Natural killer cell (primary cell): ENCODE measurements around the gene SPATA33. TPM values are rescaled to one million over a fixed set of nuclear protein-coding genes. Genes with fewer than 3 reads are reported as not detected.
A peak's percentile ranks its signal among the peaks of the same experiment; 100 is the strongest.

ENCODE experiments used
- ATAC-seq, 3 donors: fragments of 150-1000 bp in 2 of 3; fragments of 200-7000 bp in 1 of 3; cut with Tn5 transposase; 1 replicate in 1 of 3; 2 replicates in 2 of 3; pipeline ENCODE4 v1.10.0; 2021; ENCODE audit warnings: mild to moderate bottlenecking in 2 of 3, moderate library complexity in 2 of 3
- DNase-seq, 2 donors: peaks; one replicate each; pipeline versions ENCODE4 v3.0.0 to v3.0.0-alpha.2; 2013 to 2021; ENCODE audit warnings: mixed read lengths in 1 of 2
- H3K27ac ChIP-seq: one replicate; pipeline ENCODE4 v1.5.1; 2013; ENCODE audit warnings: mild to moderate bottlenecking, low read length
- H3K27me3 ChIP-seq: one replicate; pipeline ENCODE4 v1.6.1; 2013; ENCODE audit warnings: low read length; ENCODE audit not compliant: control insufficient read depth, insufficient read depth
- H3K36me3 ChIP-seq: one replicate; pipeline ENCODE4 v1.6.1; 2013; ENCODE audit warnings: low read length; ENCODE audit not compliant: control insufficient read depth, insufficient read depth
- H3K4me1 ChIP-seq: one replicate; pipeline ENCODE4 v1.6.1; 2013; ENCODE audit warnings: low read length; ENCODE audit not compliant: control insufficient read depth, insufficient read depth
- H3K4me3 ChIP-seq: one replicate; pipeline ENCODE4 v1.5.1; 2013; ENCODE audit warnings: low read length
- H3K9me3 ChIP-seq: one replicate; pipeline ENCODE4 v1.6.1; 2013; ENCODE audit warnings: low read length; ENCODE audit not compliant: control insufficient read depth, insufficient read depth
- H3K27ac Mint-ChIP-seq, 2 donors: one replicate each; pipeline ENCODE4 v1.8.0; 2022; ENCODE audit warnings: mild to moderate bottlenecking in 2 of 2, mixed read lengths in 2 of 2, moderate library complexity in 1 of 2
- H3K27me3 Mint-ChIP-seq, 2 donors: one replicate each; pipeline ENCODE4 v1.8.0; 2022; ENCODE audit warnings: low read depth in 2 of 2, mixed read lengths in 2 of 2
- H3K36me3 Mint-ChIP-seq: one replicate; pipeline ENCODE4 v1.8.0; 2022; ENCODE audit warnings: mixed read lengths
- H3K4me1 Mint-ChIP-seq, 2 donors: one replicate each; pipeline ENCODE4 v1.8.0; 2022; ENCODE audit warnings: mixed read lengths in 2 of 2
- H3K4me3 Mint-ChIP-seq: one replicate; pipeline ENCODE4 v1.8.0; 2022; ENCODE audit warnings: mild to moderate bottlenecking, moderate library complexity, mixed read lengths
- H3K9me3 Mint-ChIP-seq, 2 donors: one replicate each; pipeline ENCODE4 v1.8.0; 2022; ENCODE audit warnings: mixed read lengths in 2 of 2
- CTCF ChIP-seq: fragments of 200-600 bp; IDR thresholded peaks from one replicate; pipeline ENCODE4 v1.8.0; 2022; ENCODE audit warnings: antibody characterized with exemption
- WGBS: methylation state at CpG from one replicate; pipeline ENCODE4 v1.1.7; 2013; ENCODE audit warnings: missing lambda C conversion rate; ENCODE audit not compliant: insufficient coverage; 5-methylcytosine and 5-hydroxymethylcytosine counted together
- intact Hi-C: fragments of 100-400 bp; cut with micrococcal nuclease; formaldehyde crosslinking; loops from one replicate; pipeline ENCODE4 v1.14.2; 2022
- total RNA-seq, 4 donors: library from RNA; stranded (reverse); fragments of 120-200 nt in 1 of 4; gene quantifications; one replicate each; pipeline versions ENCODE4 v1.2.3 to v1.2.4, GENCODE V29; 2013 to 2022

SPATA33 gene
- total RNA-seq, 3 donors from 2014 or later (not counting 1 experiment from before 2014, with no cell fraction given) = 6.5 to 11.9 (median 8.4) TPM

GRCh38 chr16:89641458-89642119 is 16.0 kb upstream of the SPATA33 start:
- Histone ChIP-seq H3K4me3 (no peak overlapping the region), H3K9me3 (no peaks in the 10 kb centered on the region), H3K27me3 (no peaks in the 10 kb centered on the region), H3K4me1 (peaks cover 7% of the 10 kb centered on the region), H3K27ac (no peak overlapping the region), H3K36me3 (peaks cover 24% of the 10 kb centered on the region)
- H3K4me3 Mint-ChIP-seq = peak overlapping the region; percentile 79
- DNase-seq (no peak), ATAC-seq (no peak)
- H3K36me3 Mint-ChIP-seq = no peaks in the 10 kb centered on the region
- no peaks in the 10 kb centered on the region for H3K9me3 Mint-ChIP-seq
- WGBS = 66% methylated on average over 10 of the region's 14 CpGs
- intact Hi-C loops = no loop called here
- H3K27ac Mint-ChIP-seq = peak overlapping the region in 1 of 2 donors; percentile 42
- peak; percentile 6 for TF ChIP-seq CTCF
- no peaks in the 10 kb centered on the region for H3K27me3 Mint-ChIP-seq
- H3K4me1 Mint-ChIP-seq = peaks cover 8% of the 10 kb centered on the region in 2 donors

- Histone ChIP-seq H3K36me3 (peaks cover 32% of the 10 kb centered on the region), H3K27ac (no peak overlapping the region), H3K4me1 (peaks cover 7% of the 10 kb centered on the region), H3K9me3 (no peaks in the 10 kb centered on the region), H3K4me3 (no peak overlapping the region), H3K27me3 (no peaks in the 10 kb centered on the region)
- Mint-ChIP-seq H3K4me1 (peaks cover 8% of the 10 kb centered on the region in 2 donors), H3K27ac (no peak overlapping the region), H3K4me3 (no peak overlapping the region), H3K9me3 (no peaks in the 10 kb centered on the region), H3K27me3 (no peaks in the 10 kb centered on the region), H3K36me3 (no peaks in the 10 kb centered on the region)
- no peak for DNase-seq
- intact Hi-C loops = no loop called here
- TF ChIP-seq CTCF = no peak
- 91% methylated on average over 13 of the region's 13 CpGs for WGBS
- ATAC-seq = no peak
These were observed 15.1 kb upstream of the SPATA33 start for GRCh38 chr16:89642574-89642973.

- Mint-ChIP-seq H3K9me3 (no peaks in the 10 kb centered on the region), H3K4me1 (peaks cover 8% of the 10 kb centered on the region in 2 donors), H3K36me3 (no peaks in the 10 kb centered on the region), H3K4me3 (no peak overlapping the region), H3K27me3 (no peaks in the 10 kb centered on the region), H3K27ac (peak overlapping the region in 1 of 2 donors; percentile 29)
- no peaks in the 10 kb centered on the region for H3K9me3 ChIP-seq
- intact Hi-C loops = no loop called here
- H3K4me3 ChIP-seq = no peak overlapping the region
- H3K27ac ChIP-seq = no peak overlapping the region
- no peaks in the 10 kb centered on the region for H3K27me3 ChIP-seq
- peaks cover 37% of the 10 kb centered on the region for H3K36me3 ChIP-seq
- WGBS = 90% methylated on average over 14 of the region's 14 CpGs
- no peak for TF ChIP-seq CTCF
- ATAC-seq (no peak), DNase-seq (no peak)
- peaks cover 7% of the 10 kb centered on the region for H3K4me1 ChIP-seq
These were observed 13.8 kb upstream of the SPATA33 start for GRCh38 chr16:89643769-89644300.
